ENCODE data around the gene TEX261.

TEX261 gene

GRCh38 chr2:70979180-70979488 is 15.5 kb downstream of the TEX261 start:
- TF ChIP-seq, protein P1, sequence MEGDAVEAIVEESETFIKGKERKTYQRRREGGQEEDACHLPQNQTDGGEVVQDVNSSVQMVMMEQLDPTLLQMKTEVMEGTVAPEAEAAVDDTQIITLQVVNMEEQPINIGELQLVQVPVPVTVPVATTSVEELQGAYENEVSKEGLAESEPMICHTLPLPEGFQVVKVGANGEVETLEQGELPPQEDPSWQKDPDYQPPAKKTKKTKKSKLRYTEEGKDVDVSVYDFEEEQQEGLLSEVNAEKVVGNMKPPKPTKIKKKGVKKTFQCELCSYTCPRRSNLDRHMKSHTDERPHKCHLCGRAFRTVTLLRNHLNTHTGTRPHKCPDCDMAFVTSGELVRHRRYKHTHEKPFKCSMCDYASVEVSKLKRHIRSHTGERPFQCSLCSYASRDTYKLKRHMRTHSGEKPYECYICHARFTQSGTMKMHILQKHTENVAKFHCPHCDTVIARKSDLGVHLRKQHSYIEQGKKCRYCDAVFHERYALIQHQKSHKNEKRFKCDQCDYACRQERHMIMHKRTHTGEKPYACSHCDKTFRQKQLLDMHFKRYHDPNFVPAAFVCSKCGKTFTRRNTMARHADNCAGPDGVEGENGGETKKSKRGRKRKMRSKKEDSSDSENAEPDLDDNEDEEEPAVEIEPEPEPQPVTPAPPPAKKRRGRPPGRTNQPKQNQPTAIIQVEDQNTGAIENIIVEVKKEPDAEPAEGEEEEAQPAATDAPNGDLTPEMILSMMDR (conservative IDR thresholded peaks at IDR 0.05; ENCODE audit: control insufficient read depth, insufficient read depth, low read depth, low read length), result no peak
- no peak for DNase-seq (ENCODE audit: low read depth)
- peak overlapping the region; percentile 51 for H3K4me3 ChIP-seq (ENCODE audit: control insufficient read depth, low read depth, low read length)

GRCh38 chr2:70978341-70979179 is 16.1 kb downstream of the TEX261 start, which contains the start of gene ANKRD53:
TSS of gene ANKRD53 (plus strand) at chr2:70978630. CDS start at chr2:70978646, 16 bp downstream.
- TF ChIP-seq, protein P1 (conservative IDR thresholded peaks at IDR 0.05; ENCODE audit: control insufficient read depth, insufficient read depth, low read depth, low read length), result no peak
- peak; percentile 36 for DNase-seq (ENCODE audit: low read depth)

GRCh38 chr2:70977605-70978205 is 17.0 kb downstream of the TEX261 start:
- DNase-seq (ENCODE audit: low read depth), result peak; percentile 98

More at GRCh38 chr2:70978341-70979179, 16.1 kb downstream of the TEX261 start, which contains the start of gene ANKRD53:
- H3K4me3 ChIP-seq (ENCODE audit: control insufficient read depth, low read depth, low read length), result peak within 1 kb of the TSS; percentile 51

GRCh38 chr2:70975237-70975636 is 19.4 kb downstream of the TEX261 start:
- TF ChIP-seq, protein P1 (conservative IDR thresholded peaks at IDR 0.05; ENCODE audit: control insufficient read depth, insufficient read depth, low read depth, low read length), result no peak
- DNase-seq (ENCODE audit: low read depth), result no peak
- H3K4me3 ChIP-seq (ENCODE audit: control insufficient read depth, low read depth, low read length), result no peak overlapping the region

More at GRCh38 chr2:70977605-70978205, 17.0 kb downstream of the TEX261 start:
- H3K4me3 ChIP-seq (ENCODE audit: control insufficient read depth, low read depth, low read length), result peak overlapping the region; percentile 51
- TF ChIP-seq, protein P1 (conservative IDR thresholded peaks at IDR 0.05; ENCODE audit: control insufficient read depth, insufficient read depth, low read depth, low read length), result no peak

- no peak for DNase-seq (ENCODE audit: low read depth)
- TF ChIP-seq, protein P1 (conservative IDR thresholded peaks at IDR 0.05; ENCODE audit: control insufficient read depth, insufficient read depth, low read depth, low read length), result no peak
- no peak overlapping the region for H3K4me3 ChIP-seq (ENCODE audit: control insufficient read depth, low read depth, low read length)
Observed at GRCh38 chr2:70974592-70974991, 20.1 kb downstream of the TEX261 start.

DNA sequence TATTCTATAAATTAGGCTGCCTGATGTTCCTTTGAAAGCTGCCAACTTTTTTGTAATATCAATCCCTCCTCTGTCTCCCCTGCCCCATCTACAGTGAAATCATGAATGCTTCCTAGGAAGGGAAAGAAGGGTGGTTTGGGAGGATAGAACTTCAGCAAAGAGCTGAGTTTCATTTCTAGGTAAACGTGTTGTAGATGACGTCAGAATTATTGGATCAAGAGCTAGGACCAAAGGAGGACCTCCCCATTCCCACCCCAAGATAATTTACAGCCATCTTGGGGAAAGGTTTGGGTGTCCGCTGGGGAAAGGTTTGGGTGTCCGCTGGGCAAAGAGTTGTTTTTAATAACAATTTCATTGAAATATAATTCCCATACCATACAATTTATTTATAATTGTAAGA is 27.5 kb downstream of the TEX261 start:
- H3K4me3 ChIP-seq (ENCODE audit: control insufficient read depth, low read depth, low read length), result no peak overlapping the region
- DNase-seq (ENCODE audit: low read depth), result no peak
- TF ChIP-seq, protein P1 (conservative IDR thresholded peaks at IDR 0.05; ENCODE audit: control insufficient read depth, insufficient read depth, low read depth, low read length), result no peak
